ENCODE data around the gene FAM120B.
A peak's percentile ranks its signal among the peaks of the same experiment; 100 is the strongest.

FAM120B gene

GRCh38 chr6:170306324-170307079, at the start of gene FAM120B:
Gene FAM120B, plus strand, starts transcription at chr6:170306758. Its CDS starts 10,633 bp downstream, at chr6:170317391.
- H3K36me3 ChIP-seq (ENCODE audit: insufficient read depth, insufficient read length, low read length), result peaks cover 7% of the 10 kb centered on the region
- no peak for DNase-seq (ENCODE audit: low read depth, low spot score)
- peaks cover 2% of the 10 kb centered on the region for H3K4me1 ChIP-seq (ENCODE audit: insufficient read depth, insufficient read length)
- H3K4me3 ChIP-seq (ENCODE audit: insufficient read length, low read depth), result peak within 1 kb of the TSS; percentile 93
- H3K9me3 ChIP-seq (ENCODE audit: insufficient read depth, low read length), result peaks cover 23% of the 10 kb centered on the region; the same call in 1 of the 2 replicates
- peak within 1 kb of the TSS; percentile 89 for H3K9ac ChIP-seq (ENCODE audit: insufficient read length, low read depth)
- no peaks in the 10 kb centered on the region for H3K27me3 ChIP-seq (ENCODE audit: insufficient read depth, insufficient read length)
- no peak for TF ChIP-seq SUZ12 (IDR thresholded peaks at IDR 0.05; ENCODE audit: extremely low read depth, insufficient read depth, insufficient read length)
- no peak for TF ChIP-seq YY1 (IDR thresholded peaks at IDR 0.05; ENCODE audit: insufficient read depth, insufficient read length)
- TF ChIP-seq ZNF274 (IDR thresholded peaks at IDR 0.05; ENCODE audit: low read depth, low read length), result no peak

- H3K4me3 ChIP-seq (ENCODE audit: insufficient read length, low read depth), result no peak overlapping the region
- no peaks in the 10 kb centered on the region for H3K4me1 ChIP-seq (ENCODE audit: insufficient read depth, insufficient read length)
- no peak overlapping the region for H3K9ac ChIP-seq (ENCODE audit: insufficient read length, low read depth)
- no peaks in the 10 kb centered on the region for H3K9me3 ChIP-seq (ENCODE audit: insufficient read depth, low read length)
- no peaks in the 10 kb centered on the region for H3K36me3 ChIP-seq (ENCODE audit: insufficient read depth, insufficient read length, low read length)
- DNase-seq (ENCODE audit: low read depth, low spot score), result no peak
- TF ChIP-seq SUZ12 (IDR thresholded peaks at IDR 0.05; ENCODE audit: extremely low read depth, insufficient read depth, insufficient read length), result no peak
- TF ChIP-seq YY1 (IDR thresholded peaks at IDR 0.05; ENCODE audit: insufficient read depth, insufficient read length), result no peak
- TF ChIP-seq ZNF274 (IDR thresholded peaks at IDR 0.05; ENCODE audit: low read depth, low read length), result no peak
- no peaks in the 10 kb centered on the region for H3K27me3 ChIP-seq (ENCODE audit: insufficient read depth, insufficient read length)
Measured at GRCh38 chr6:170257376-170257775, 49.2 kb upstream of the FAM120B start.

DNA sequence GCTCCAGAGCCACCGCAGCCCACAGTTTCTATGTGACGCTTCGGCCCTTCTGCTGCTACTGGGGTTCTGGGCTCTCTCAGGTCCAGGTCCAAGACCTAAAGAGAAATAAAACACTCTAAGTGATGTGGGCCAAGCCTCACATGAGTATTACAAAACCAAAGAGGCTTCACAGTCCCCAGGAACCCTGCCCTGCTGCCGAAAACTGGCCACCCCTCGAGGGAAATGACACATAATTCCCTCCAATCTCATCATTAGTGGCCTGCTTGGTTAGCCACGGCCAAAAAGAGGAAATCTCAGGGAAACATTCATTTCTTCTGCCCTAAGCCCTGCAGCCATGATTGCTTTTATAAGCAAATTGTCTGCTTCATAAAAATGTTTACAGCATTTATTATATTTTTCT, 48.2 kb upstream of the FAM120B start:
- Histone ChIP-seq H3K4me1 (ENCODE audit: insufficient read depth, insufficient read length) (no peaks in the 10 kb centered on the region), H3K9ac (ENCODE audit: insufficient read length, low read depth) (no peak overlapping the region), H3K4me3 (ENCODE audit: insufficient read length, low read depth) (no peak overlapping the region), H3K9me3 (ENCODE audit: insufficient read depth, low read length) (no peaks in the 10 kb centered on the region), H3K27me3 (ENCODE audit: insufficient read depth, insufficient read length) (no peaks in the 10 kb centered on the region), H3K36me3 (ENCODE audit: insufficient read depth, insufficient read length, low read length) (no peaks in the 10 kb centered on the region)
- DNase-seq (ENCODE audit: low read depth, low spot score), result no peak
- no peak for TF ChIP-seq YY1 (IDR thresholded peaks at IDR 0.05; ENCODE audit: insufficient read depth, insufficient read length)
- TF ChIP-seq SUZ12 (IDR thresholded peaks at IDR 0.05; ENCODE audit: extremely low read depth, insufficient read depth, insufficient read length), result no peak
- no peak for TF ChIP-seq ZNF274 (IDR thresholded peaks at IDR 0.05; ENCODE audit: low read depth, low read length)

- DNase-seq (ENCODE audit: low read depth, low spot score), result no peak
- TF ChIP-seq YY1 (IDR thresholded peaks at IDR 0.05; ENCODE audit: insufficient read depth, insufficient read length) (no peak), SUZ12 (IDR thresholded peaks at IDR 0.05; ENCODE audit: extremely low read depth, insufficient read depth, insufficient read length) (no peak), ZNF274 (IDR thresholded peaks at IDR 0.05; ENCODE audit: low read depth, low read length) (no peak)
- H3K9me3 ChIP-seq (ENCODE audit: insufficient read depth, low read length), result no peaks in the 10 kb centered on the region
- no peaks in the 10 kb centered on the region for H3K4me1 ChIP-seq (ENCODE audit: insufficient read depth, insufficient read length)
- H3K36me3 ChIP-seq (ENCODE audit: insufficient read depth, insufficient read length, low read length), result no peaks in the 10 kb centered on the region
- H3K9ac ChIP-seq (ENCODE audit: insufficient read length, low read depth), result no peak overlapping the region
- no peak overlapping the region for H3K4me3 ChIP-seq (ENCODE audit: insufficient read length, low read depth)
- H3K27me3 ChIP-seq (ENCODE audit: insufficient read depth, insufficient read length), result no peaks in the 10 kb centered on the region
Measured at GRCh38 chr6:170259278-170259677, 47.3 kb upstream of the FAM120B start.

GRCh38 chr6:170260686-170261085, 45.9 kb upstream of the FAM120B start:
- TF ChIP-seq SUZ12 (IDR thresholded peaks at IDR 0.05; ENCODE audit: extremely low read depth, insufficient read depth, insufficient read length) (no peak), YY1 (IDR thresholded peaks at IDR 0.05; ENCODE audit: insufficient read depth, insufficient read length) (no peak), ZNF274 (IDR thresholded peaks at IDR 0.05; ENCODE audit: low read depth, low read length) (no peak)
- DNase-seq (ENCODE audit: low read depth, low spot score), result no peak
- H3K9ac ChIP-seq (ENCODE audit: insufficient read length, low read depth), result no peak overlapping the region
- H3K27me3 ChIP-seq (ENCODE audit: insufficient read depth, insufficient read length), result no peaks in the 10 kb centered on the region
- H3K9me3 ChIP-seq (ENCODE audit: insufficient read depth, low read length), result no peaks in the 10 kb centered on the region
- H3K4me1 ChIP-seq (ENCODE audit: insufficient read depth, insufficient read length), result no peaks in the 10 kb centered on the region
- no peaks in the 10 kb centered on the region for H3K36me3 ChIP-seq (ENCODE audit: insufficient read depth, insufficient read length, low read length)
- no peak overlapping the region for H3K4me3 ChIP-seq (ENCODE audit: insufficient read length, low read depth)

DNA sequence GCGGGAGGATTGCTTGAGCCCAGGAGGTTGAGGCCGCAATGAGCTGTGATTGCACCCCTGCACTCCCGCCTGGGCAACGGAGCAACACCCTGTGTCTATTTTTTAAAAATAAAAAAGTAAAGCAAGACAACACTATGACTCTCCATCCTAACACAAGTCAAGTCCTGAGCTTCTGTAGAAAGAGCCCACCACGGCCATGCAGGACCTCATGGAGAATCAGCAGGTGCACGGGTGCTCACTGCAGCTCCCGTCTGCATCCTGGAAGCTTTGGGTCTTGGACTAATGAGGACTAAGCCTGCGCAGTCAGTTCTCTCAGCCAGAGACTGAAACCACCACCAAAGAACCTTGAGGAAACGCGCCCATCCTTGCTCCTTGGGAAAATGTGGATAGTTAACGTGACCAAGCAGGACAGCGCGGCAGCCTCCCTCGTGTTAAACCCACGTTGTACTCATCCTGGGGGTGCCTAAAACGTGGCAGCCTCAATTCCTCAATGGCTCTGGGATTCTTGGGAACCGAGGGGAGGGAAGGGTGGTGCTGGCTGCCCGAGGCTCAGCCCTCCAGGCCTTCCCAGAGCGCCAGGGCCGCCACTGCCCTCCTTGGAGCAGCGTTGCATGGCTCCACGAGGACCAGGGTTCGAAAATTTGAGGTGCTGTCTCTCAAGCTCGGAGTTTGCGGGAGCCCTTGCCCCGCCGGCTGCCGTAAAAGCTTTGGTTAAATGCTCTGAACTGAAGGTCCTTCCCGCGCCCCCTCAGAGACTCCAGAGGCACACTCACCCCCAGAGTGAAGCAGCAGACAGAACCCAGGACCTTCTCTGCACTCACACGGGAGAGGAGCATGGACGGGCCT, 44.7 kb upstream of the FAM120B start:
- H3K36me3 ChIP-seq (ENCODE audit: insufficient read depth, insufficient read length, low read length), result no peaks in the 10 kb centered on the region
- DNase-seq (ENCODE audit: low read depth, low spot score), result no peak
- H3K4me3 ChIP-seq (ENCODE audit: insufficient read length, low read depth), result no peak overlapping the region
- TF ChIP-seq ZNF274 (IDR thresholded peaks at IDR 0.05; ENCODE audit: low read depth, low read length) (no peak), YY1 (IDR thresholded peaks at IDR 0.05; ENCODE audit: insufficient read depth, insufficient read length) (no peak), SUZ12 (IDR thresholded peaks at IDR 0.05; ENCODE audit: extremely low read depth, insufficient read depth, insufficient read length) (no peak)
- H3K27me3 ChIP-seq (ENCODE audit: insufficient read depth, insufficient read length), result no peaks in the 10 kb centered on the region
- no peaks in the 10 kb centered on the region for H3K9me3 ChIP-seq (ENCODE audit: insufficient read depth, low read length)
- H3K9ac ChIP-seq (ENCODE audit: insufficient read length, low read depth), result no peak overlapping the region
- H3K4me1 ChIP-seq (ENCODE audit: insufficient read depth, insufficient read length), result no peaks in the 10 kb centered on the region
